HCT116 (cell line): Measurements from ENCODE around the gene MAN1A1. TPM values are rescaled to one million over a fixed set of nuclear protein-coding genes. Genes with fewer than 3 reads are reported as not detected.

ENCODE experiments used
- ATAC-seq: fragments of 200-7000 bp; cut with Tn5 transposase; 2 replicates; pipeline ENCODE4 v1.9.1; 2020; ENCODE audit warnings: mild to moderate bottlenecking, moderate library complexity
- BruUV-seq: library from RNA; stranded (reverse); fragments of 400-500 nt; replicated peaks from 2 replicates; lab custom pipeline; 2021; lab: Mats Ljungman, UMichigan
- CTCF ChIA-PET: fragments of 300-600 bp; sonication (Branson Sonifier 250); formaldehyde crosslinking; loops from one replicate; lab custom pipeline; 2021; ENCODE audit warnings: antibody characterized with exemption; lab: Charles Lee
- POLR2A ChIA-PET: fragments of 300-600, 350-600 bp; sonication (Branson Sonifier 250); formaldehyde crosslinking; loops from one replicate; lab custom pipeline; 2021; ENCODE audit warnings: antibody characterized with exemption; lab: Charles Lee
- RAD21 ChIA-PET, 2 experiments: fragments of 300-600 bp; sonication (Branson Sonifier 250); formaldehyde crosslinking; loops; one replicate each; lab custom pipeline; 2023; ENCODE audit warnings: low total read pairs in 2 of 2; ENCODE audit not compliant: uncharacterized antibody in 2 of 2, unreplicated experiment in 2 of 2, low non-redundant PET in 1 of 2; lab: Charles Lee
- DNase-seq: peaks from one replicate; pipeline ENCODE4 v3.0.0-alpha.2; 2010; ENCODE audit warnings: low read depth, low spot score
- H2AFZ ChIP-seq: fragments of 200-600 bp; shearing (Covaris generic), sonication (generic); 2 replicates; pipeline ENCODE4 v1.6.1; 2017; ENCODE audit warnings: low read depth, mixed run types, mixed read lengths, antibody characterized with exemption, low read length; ENCODE audit not compliant: poor library complexity, severe bottlenecking
- H3K27ac ChIP-seq: 2 replicates; pipeline ENCODE4 v1.5.1; 2012; ENCODE audit warnings: low read depth, low read length
- H3K27me3 ChIP-seq: fragments of 200-600 bp; sonication (generic); 2 replicates; pipeline ENCODE4 v1.6.1; 2016; ENCODE audit warnings: mixed run types, low read length, mixed read lengths; ENCODE audit not compliant: insufficient read depth
- H3K36me3 ChIP-seq, 2 experiments: fragments of 200-500 bp in 1 of 2; fragments of 200-600 bp in 1 of 2; sonication (Bioruptor generic) in 1 of 2; sonication (generic) in 1 of 2; 2 replicates each; pipeline versions ENCODE4 v1.5.1 to v1.6.1; 2014 to 2016; ENCODE audit warnings: low read length in 2 of 2, inconsistent platforms in 1 of 2, mixed read lengths in 1 of 2, mixed run types in 1 of 2; ENCODE audit not compliant: insufficient read depth in 2 of 2, control insufficient read depth in 1 of 2
- H3K4me1 ChIP-seq, 2 experiments: fragments of 200-600 bp in 1 of 2; sonication (generic) in 1 of 2; 2 replicates each; pipeline versions ENCODE4 v1.5.1 to v1.6.1; 2012 to 2017; ENCODE audit warnings: low read length in 2 of 2, inconsistent platforms in 1 of 2, mild to moderate bottlenecking in 1 of 2, mixed read lengths in 1 of 2, mixed run types in 1 of 2, moderate library complexity in 1 of 2; ENCODE audit not compliant: insufficient read depth in 2 of 2, control insufficient read depth in 1 of 2
- H3K4me2 ChIP-seq: fragments of 200-600 bp; sonication (generic); 2 replicates; pipeline ENCODE4 v1.6.1; 2017; ENCODE audit warnings: mixed run types, low read length, mixed read lengths
- H3K4me3 ChIP-seq, 2 experiments: fragments of 200-600 bp in 1 of 2; sonication (generic) in 1 of 2; replicated peaks in 1 of 2; 2 replicates each; pipeline ENCODE4 v1.5.1; 2011 to 2016; ENCODE audit warnings: low read length in 2 of 2, control low read depth in 1 of 2, low read depth in 1 of 2, mild to moderate bottlenecking in 1 of 2, mixed read lengths in 1 of 2, mixed run types in 1 of 2
- H3K79me2 ChIP-seq: fragments of 200-600 bp; sonication (generic); 2 replicates; pipeline ENCODE4 v1.6.1; 2017; ENCODE audit warnings: mild to moderate bottlenecking, mixed run types, low read length, moderate library complexity, mixed read lengths; ENCODE audit not compliant: insufficient read depth
- H3K9ac ChIP-seq: fragments of 200-600 bp; sonication (generic); 2 replicates; pipeline ENCODE4 v1.6.1; 2016; ENCODE audit warnings: low read length, mixed read lengths
- H3K9me2 ChIP-seq: fragments of 200-600 bp; sonication (generic), shearing (Covaris generic); 2 replicates; pipeline ENCODE4 v1.6.1; 2017; ENCODE audit warnings: mixed run types, mild to moderate bottlenecking, moderate library complexity; ENCODE audit not compliant: insufficient read depth
- H3K9me3 ChIP-seq, 2 experiments: fragments of 200-500 bp in 1 of 2; fragments of 200-600 bp in 1 of 2; sonication (Bioruptor generic) in 1 of 2; sonication (generic) in 1 of 2; 2 replicates each; pipeline ENCODE4 v1.6.1; 2014 to 2017; ENCODE audit warnings: low read length in 2 of 2, mixed read lengths in 2 of 2, inconsistent platforms in 1 of 2, low read depth in 1 of 2, mild to moderate bottlenecking in 1 of 2, mixed run types in 1 of 2, moderate library complexity in 1 of 2; ENCODE audit not compliant: control insufficient read depth in 1 of 2, insufficient read depth in 1 of 2
- H4K20me1 ChIP-seq: fragments of 200-600 bp; sonication (generic), shearing (Covaris generic); 2 replicates; pipeline ENCODE4 v1.6.1; 2017; ENCODE audit warnings: mixed run types, mild to moderate bottlenecking, moderate library complexity; ENCODE audit not compliant: insufficient read depth
- EGR1 ChIP-seq: IDR thresholded peaks from 2 replicates; pipeline ENCODE4 v1.6.1; 2012; ENCODE audit warnings: low read depth
- EZH2phosphoT487 ChIP-seq: fragments of 200-600 bp; IDR thresholded peaks from 2 replicates; pipeline ENCODE4 v1.6.1; 2018; ENCODE audit warnings: antibody characterized with exemption, borderline replicate concordance
- FOSL1 ChIP-seq: IDR thresholded peaks from 2 replicates; pipeline ENCODE4 v1.6.1; 2012; ENCODE audit warnings: low read depth
- MAX ChIP-seq: IDR thresholded peaks from 2 replicates; pipeline ENCODE4 v1.6.1; 2012
- POLR2A ChIP-seq: IDR thresholded peaks from 2 replicates; pipeline ENCODE4 v1.7.0; 2011; ENCODE audit warnings: borderline replicate concordance; ENCODE audit not compliant: insufficient read depth, insufficient read length; ENCODE audit errors: extremely low read depth
- POLR2AphosphoS5 ChIP-seq: IDR thresholded peaks from 2 replicates; pipeline ENCODE4 v1.6.1; 2011; ENCODE audit warnings: mild to moderate bottlenecking, low read depth, low read length, moderate library complexity
- REST ChIP-seq: IDR thresholded peaks from 2 replicates; pipeline ENCODE4 v1.6.1; 2012; ENCODE audit warnings: low read depth
- SIN3A ChIP-seq: IDR thresholded peaks from 2 replicates; pipeline ENCODE4 v1.6.1; 2012; ENCODE audit warnings: low read depth
- SP1 ChIP-seq: IDR thresholded peaks from 2 replicates; pipeline ENCODE4 v1.6.1; 2012; ENCODE audit warnings: low read depth
- SRF ChIP-seq: IDR thresholded peaks from 2 replicates; pipeline ENCODE4 v1.6.1; 2012; ENCODE audit warnings: low read depth
- YY1 ChIP-seq: IDR thresholded peaks from 2 replicates; pipeline ENCODE4 v1.6.1; 2011; ENCODE audit warnings: low read length, low read depth, moderate library complexity, mild to moderate bottlenecking; ENCODE audit not compliant: insufficient replicate concordance; ENCODE audit errors: extremely low read depth
- ZBTB33 ChIP-seq: IDR thresholded peaks from 2 replicates; pipeline ENCODE4 v1.6.1; 2011; ENCODE audit warnings: mild to moderate bottlenecking, low read length, moderate library complexity; ENCODE audit not compliant: insufficient replicate concordance; ENCODE audit errors: extremely low read depth
- ZFX ChIP-seq: fragments of 450-650 bp; IDR thresholded peaks from 2 replicates; pipeline ENCODE4 v1.6.1; 2017
- ZNF274 ChIP-seq: fragments of 200-500 bp; sonication (Bioruptor generic); IDR thresholded peaks from 2 replicates; pipeline ENCODE4 v1.6.1; 2014; ENCODE audit warnings: mild to moderate bottlenecking, low read depth, low read length, inconsistent platforms
- intact Hi-C: fragments of 100-400 bp; cut with micrococcal nuclease; formaldehyde crosslinking; loops from 2 replicates; pipeline ENCODE4 v1.10.0; 2022
- total RNA-seq: library from RNA; stranded (reverse); gene quantifications from one replicate; pipeline ENCODE4 v1.2.1, GENCODE V29; 2021; ENCODE audit not compliant: unreplicated experiment

MAN1A1 gene
- total RNA-seq, 1 experiment from 2014 or later = 46.0 TPM

GRCh38 chr6:119322715-119323350 is 26.7 kb downstream of the MAN1A1 start (continued):
- TF ChIP-seq MAX = peak; percentile 36; the same call in 1 of the 2 replicates
- no peak for TF ChIP-seq ZFX
- TF ChIP-seq ZBTB33 = no peak

GRCh38 chr6:119322034-119322433 is 27.5 kb downstream of the MAN1A1 start:
- POLR2A ChIA-PET = no interaction called here
- H3K36me3 ChIP-seq = peaks cover 0 to 7% of the 10 kb centered on the region in 2 experiments; a peak in 1 of 4 replicates
- intact Hi-C loops = no loop called here
- H3K27me3 ChIP-seq = no peaks in the 10 kb centered on the region
- no peak overlapping the region for H3K4me3 ChIP-seq
- ATAC-seq (peak; percentile 16), DNase-seq (no peak)
- CTCF ChIA-PET = no interaction called here
- H3K9ac ChIP-seq = no peak overlapping the region
- no peaks in the 10 kb centered on the region for H3K9me3 ChIP-seq
- H3K4me1 ChIP-seq = peaks cover 23 to 28% of the 10 kb centered on the region in 2 experiments
- TF ChIP-seq YY1 = no peak
- TF ChIP-seq SIN3A = no peak
- TF ChIP-seq POLR2AphosphoS5 = no peak
- TF ChIP-seq POLR2A = no peak
- no peak for TF ChIP-seq SP1
- TF ChIP-seq EZH2phosphoT487 = no peak
- no peak for TF ChIP-seq FOSL1
- no peak for TF ChIP-seq REST
- no peak for TF ChIP-seq SRF
- TF ChIP-seq EGR1 = no peak
- TF ChIP-seq ZNF274 = no peak
- no peak overlapping the region for H3K27ac ChIP-seq
- no peaks in the 10 kb centered on the region for H3K9me2 ChIP-seq
- peaks cover 3% of the 10 kb centered on the region; the same call in 1 of the 2 replicates for H3K79me2 ChIP-seq
- RAD21 ChIA-PET = interaction anchor here in 1 of 2 experiments (0.5 kb wide), 1 partner anchor 142 kb away, joined by 3 read pairs; no protein-coding TSS in a partner anchor
- H3K4me2 ChIP-seq = no peak overlapping the region
- H2AFZ ChIP-seq = no peak overlapping the region
- H4K20me1 ChIP-seq = no peaks in the 10 kb centered on the region
- no TSS peak for BruUV-seq
